Transverse colon (tissue), 3 donors: ENCODE results near the gene ARHGEF10L.

Experiments used
- CTCF ChIP-seq, 5 experiments: fragments of 200-600 bp in 3 of 5; fragments of 450-650 bp in 2 of 5; sonication (generic) in 3 of 5; IDR thresholded peaks; 1 replicate in 2 of 5; 2 replicates in 3 of 5; pipeline ENCODE4 v1.5.1; 2016 to 2017; ENCODE audit warnings: antibody characterized with exemption in 5 of 5, inconsistent platforms in 3 of 5, mild to moderate bottlenecking in 2 of 5, moderate library complexity in 1 of 5
- EP300 ChIP-seq: sonication (generic); formaldehyde crosslinking; IDR thresholded peaks from one replicate; pipeline ENCODE4 v1.6.1; 2017; ENCODE audit warnings: antibody characterized with exemption, low read depth
- POLR2A ChIP-seq: fragments of 450-650 bp; IDR thresholded peaks from one replicate; pipeline ENCODE4 v1.6.1; 2016; ENCODE audit warnings: antibody characterized with exemption, mild to moderate bottlenecking, moderate library complexity

DNA sequence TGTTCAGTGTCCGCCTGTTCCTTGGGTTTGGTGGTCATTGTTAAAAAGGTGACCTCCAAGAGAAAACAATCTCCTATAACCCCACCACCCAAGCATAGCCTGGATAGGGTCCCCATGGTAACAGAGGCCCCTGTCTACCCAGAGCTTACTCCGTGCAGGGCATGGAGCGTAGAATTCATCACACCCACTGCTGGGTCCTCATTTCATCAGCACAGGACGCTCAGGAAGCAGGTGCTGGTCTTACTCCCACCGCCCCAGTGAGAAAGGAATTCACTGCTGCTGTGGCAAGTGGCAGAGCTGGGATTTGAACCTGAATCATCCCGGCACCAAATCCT lies 37.0 kb downstream of the ARHGEF10L start:
- TF ChIP-seq CTCF (IDR thresholded peaks at IDR 0.05) (no peak), EP300 (no peak), POLR2A (no peak)
